Keratinocyte (primary cell): ENCODE data around the gene MYRIP. TPM values are rescaled to one million over a fixed set of nuclear protein-coding genes. Genes with fewer than 3 reads are reported as not detected.

Source experiments
- DNase-seq: peaks from one replicate; pipeline ENCODE4 v3.0.0-alpha.2; 2011; ENCODE audit warnings: low read depth, missing footprints, low spot score
- FAIRE-seq: peaks from 2 replicates; lab custom pipeline; 2011; peaks lifted over from hg19 to GRCh38; lab: Jason Lieb, UNC
- H2AFZ ChIP-seq: 2 replicates; pipeline ENCODE4 v1.6.0; 2012; ENCODE audit warnings: low read length, control low read depth, inconsistent platforms; ENCODE audit not compliant: control insufficient read depth
- H3K27ac ChIP-seq: 2 replicates; pipeline ENCODE4 v1.5.1; 2011; ENCODE audit warnings: low read length; ENCODE audit not compliant: control insufficient read depth, insufficient read depth
- H3K27me3 ChIP-seq: 3 replicates; pipeline ENCODE4 v1.6.0; 2011; ENCODE audit warnings: low read length; ENCODE audit not compliant: control insufficient read depth, insufficient read depth; ENCODE audit errors: extremely low read depth
- H3K36me3 ChIP-seq, 2 experiments: 2 replicates in 1 of 2; 3 replicates in 1 of 2; pipeline ENCODE4 v1.5.1; 2011; ENCODE audit warnings: low read length in 2 of 2, mild to moderate bottlenecking in 1 of 2; ENCODE audit not compliant: control insufficient read depth in 2 of 2, insufficient read depth in 2 of 2; ENCODE audit errors: extremely low read depth in 1 of 2
- H3K4me1 ChIP-seq: 3 replicates; pipeline ENCODE4 v1.5.1; 2011; ENCODE audit warnings: low read length; ENCODE audit not compliant: control insufficient read depth, insufficient read depth; ENCODE audit errors: extremely low read depth
- H3K4me2 ChIP-seq: 3 replicates; pipeline ENCODE4 v1.6.0; 2011; ENCODE audit warnings: low read depth, low read length; ENCODE audit not compliant: control insufficient read depth, insufficient read depth; ENCODE audit errors: extremely low read depth
- H3K4me3 ChIP-seq, 3 experiments: fragments of 200-600 bp in 1 of 3; sonication (generic) in 1 of 3; 2 replicates in 2 of 3; 3 replicates in 1 of 3; pipeline ENCODE4 v1.5.1; 2011 to 2016; ENCODE audit warnings: low read length in 3 of 3, mild to moderate bottlenecking in 3 of 3, control low read depth in 2 of 3, inconsistent platforms in 1 of 3, low read depth in 1 of 3, mixed read lengths in 1 of 3, mixed run types in 1 of 3, moderate library complexity in 1 of 3; ENCODE audit not compliant: control insufficient read depth in 2 of 3, insufficient read depth in 2 of 3; ENCODE audit errors: extremely low read depth in 1 of 3
- H3K79me2 ChIP-seq: 2 replicates; pipeline ENCODE4 v1.6.0; 2012; ENCODE audit warnings: low read length; ENCODE audit not compliant: control insufficient read depth, insufficient read depth
- H3K9ac ChIP-seq: 3 replicates; pipeline ENCODE4 v1.6.0; 2011; ENCODE audit warnings: low read length; ENCODE audit not compliant: control insufficient read depth, insufficient read depth; ENCODE audit errors: extremely low read depth
- H3K9me1 ChIP-seq: 3 replicates; pipeline ENCODE4 v1.6.0; 2011; ENCODE audit warnings: low read length; ENCODE audit not compliant: control insufficient read depth, insufficient read depth; ENCODE audit errors: extremely low read depth
- H3K9me3 ChIP-seq: 2 replicates; pipeline ENCODE4 v1.5.1; 2012; ENCODE audit warnings: low read depth, low read length; ENCODE audit not compliant: control insufficient read depth
- H4K20me1 ChIP-seq: 3 replicates; pipeline ENCODE4 v1.6.0; 2011; ENCODE audit warnings: low read length; ENCODE audit not compliant: control insufficient read depth, insufficient read depth; ENCODE audit errors: extremely low read depth
- CTCF ChIP-seq, 3 experiments: IDR thresholded peaks in 1 of 3; conservative IDR thresholded peaks in 1 of 3; optimal IDR thresholded peaks in 1 of 3; 2 replicates in 2 of 3; 3 replicates in 1 of 3; pipeline versions ENCODE3 to v1.5.1; 2011; ENCODE audit warnings: low read length in 3 of 3, mild to moderate bottlenecking in 3 of 3, moderate library complexity in 2 of 3, control low read depth in 1 of 3, inconsistent platforms in 1 of 3; ENCODE audit not compliant: insufficient read depth in 2 of 3; ENCODE audit errors: extremely low read depth in 1 of 3
- EZH2 ChIP-seq: IDR thresholded peaks from one replicate; pipeline ENCODE4 v1.6.1; 2012; ENCODE audit warnings: inconsistent platforms, mild to moderate bottlenecking, low read length, moderate library complexity
- dilution Hi-C: fragments of 300-500 bp; cut with MboI; formaldehyde crosslinking; loops from one replicate; pipeline ENCODE4 v1.7.0; 2020; ENCODE audit warnings: low sequenced_read_pairs; ENCODE audit not compliant: extremely low pct_ligation_motif_present
- polyA plus RNA-seq, 5 experiments: library from polyadenylated mRNA; depleted of rRNA in 3 of 5; stranded (reverse) in 3 of 5; stranded (forward) in 1 of 5; unstranded in 1 of 5; fragments of >200 nt; gene quantifications; 1 replicate in 1 of 5; 2 replicates in 3 of 5; 3 replicates in 1 of 5; pipeline versions ENCODE4 v1.2.1 to v1.2.3, GENCODE V29; 2011 to 2012; ENCODE audit warnings: missing spikeins in 2 of 5, low read depth in 1 of 5, low replicate concordance in 1 of 5

Gene MYRIP
- polyA plus RNA-seq, 1 donor (not counting 4 experiments of a cell fraction or from before 2014, with no cell fraction given), result 0.01 TPM

- DNase-seq (no peak), FAIRE-seq (no peak)
- Histone ChIP-seq H3K4me3 (no peak overlapping the region), H3K9ac (no peak overlapping the region), H3K27me3 (no peaks in the 10 kb centered on the region), H2AFZ (no peak overlapping the region), H3K4me2 (no peak overlapping the region), H4K20me1 (no peaks in the 10 kb centered on the region), H3K27ac (no peak overlapping the region), H3K36me3 (no peaks in the 10 kb centered on the region), H3K9me1 (no peaks in the 10 kb centered on the region), H3K4me1 (peaks cover 17% of the 10 kb centered on the region), H3K79me2 (no peaks in the 10 kb centered on the region), H3K9me3 (no peaks in the 10 kb centered on the region)
- TF ChIP-seq EZH2, result no peak
- TF ChIP-seq CTCF (optimal IDR thresholded peaks at IDR 0.05 in 1 of 3, IDR thresholded peaks at IDR 0.05 in 1 of 3, conservative IDR thresholded peaks at IDR 0.05 in 1 of 3; ENCODE audit: extremely low read depth in 1 of 3, insufficient read depth in 2 of 3, low read length in 3 of 3), result no peak
- dilution Hi-C loops, result no loop called here
Observed at GRCh38 chr3:40118091-40118490, 308.7 kb downstream of the MYRIP start.

- Histone ChIP-seq H3K9me3 (no peaks in the 10 kb centered on the region), H3K9ac (no peak overlapping the region), H3K4me1 (peaks cover 17% of the 10 kb centered on the region), H3K36me3 (no peaks in the 10 kb centered on the region), H3K9me1 (no peaks in the 10 kb centered on the region), H3K4me3 (no peak overlapping the region), H3K27ac (no peak overlapping the region), H3K4me2 (no peak overlapping the region), H3K27me3 (no peaks in the 10 kb centered on the region), H4K20me1 (no peaks in the 10 kb centered on the region), H2AFZ (peak overlapping the region; percentile 0), H3K79me2 (no peaks in the 10 kb centered on the region)
- FAIRE-seq (no peak), DNase-seq (no peak)
- dilution Hi-C loops, result no loop called here
- no peak for TF ChIP-seq CTCF (optimal IDR thresholded peaks at IDR 0.05 in 1 of 3, IDR thresholded peaks at IDR 0.05 in 1 of 3, conservative IDR thresholded peaks at IDR 0.05 in 1 of 3; ENCODE audit: extremely low read depth in 1 of 3, insufficient read depth in 2 of 3, low read length in 3 of 3)
- TF ChIP-seq EZH2, result no peak
Observed at GRCh38 chr3:40120067-40120692, 310.8 kb downstream of the MYRIP start.
